Right hindlimb (tissue), 1 donor: ENCODE data around the gene SNCG.
"Not testable (repeated sequence)": the region's sequence is repeated elsewhere in the genome, so short reads cannot be mapped to it uniquely, and the experiment has no call there.

Source experiments
- DNase-seq: peaks from one replicate; pipeline ENCODE4 v3.0.0-alpha.2; 2018

SNCG gene

GRCh38 chr10:86945361-86946212, 12.8 kb upstream of the SNCG start:
- peak; percentile 60 for DNase-seq

GRCh38 chr10:86946213-86947155, 11.9 kb upstream of the SNCG start:
- DNase-seq = peak; percentile 36

- not testable (repeated sequence) for DNase-seq
Observed at GRCh38 chr10:86947806-86948205, 10.6 kb upstream of the SNCG start.

GRCh38 chr10:86950349-86950748, 8.1 kb upstream of the SNCG start:
- no peak for DNase-seq

GRCh38 chr10:86951184-86951761, 7.1 kb upstream of the SNCG start:
- DNase-seq = no peak

- DNase-seq = no peak
Observed at GRCh38 chr10:86952106-86952505, 6.3 kb upstream of the SNCG start.

GRCh38 chr10:86952697-86953096, 5.7 kb upstream of the SNCG start:
- not testable (repeated sequence) for DNase-seq

GRCh38 chr10:86953747-86954680, 4.4 kb upstream of the SNCG start:
- peak; percentile 83 for DNase-seq

- DNase-seq = peak; percentile 13
Observed at GRCh38 chr10:86954681-86955500, 3.5 kb upstream of the SNCG start.

GRCh38 chr10:86955501-86956194, 2.8 kb upstream of the SNCG start:
- DNase-seq = no peak

GRCh38 chr10:86956195-86956847, 2.1 kb upstream of the SNCG start:
- DNase-seq = no peak

GRCh38 chr10:86956848-86957448, 1.5 kb upstream of the SNCG start:
- no peak for DNase-seq

- DNase-seq = no peak
Observed at GRCh38 chr10:86957471-86958115, 806 bp upstream of the SNCG start, which contains the start of gene MMRN2. MMRN2 (minus strand) TSS chr10:86957615; CDS start chr10:86957541, 74 bp downstream.

- DNase-seq = peak; percentile 66
Observed at GRCh38 chr10:86958901-86959736, 720 bp downstream of the SNCG start.

GRCh38 chr10:86959737-86960002, 1.3 kb downstream of the SNCG start:
- no peak for DNase-seq

GRCh38 chr10:86960003-86960862, 1.8 kb downstream of the SNCG start:
- DNase-seq = no peak

- no peak for DNase-seq
Observed at GRCh38 chr10:86960863-86961434, 2.5 kb downstream of the SNCG start.
